Stimulated activated CD8-positive, alpha-beta memory T cell treated with anti-CD3 and anti-CD28 coated beads, Interleukin-15, amount 100 ng/mL, for 48 hours (primary cell): ENCODE results near the gene TMEM270.

Source experiments
- DNase-seq, 2 donors: peaks; one replicate each; pipeline ENCODE4 v3.0.0-alpha.2; 2020; ENCODE audit warnings: low read depth in 2 of 2

TMEM270 gene

GRCh38 chr7:73887762-73888161, 26.8 kb downstream of the TMEM270 start:
- no peak for DNase-seq

GRCh38 chr7:73888959-73889358, 28.0 kb downstream of the TMEM270 start:
- no peak for DNase-seq

- no peak for DNase-seq
These were observed 29.7 kb downstream of the TMEM270 start for GRCh38 chr7:73890555-73891147.

- no peak for DNase-seq
These were observed 30.4 kb downstream of the TMEM270 start for GRCh38 chr7:73891178-73891885.

GRCh38 chr7:73892003-73892999, 31.3 kb downstream of the TMEM270 start:
- no peak for DNase-seq

GRCh38 chr7:73893342-73894101, 32.6 kb downstream of the TMEM270 start:
- DNase-seq: no peak

GRCh38 chr7:73894166-73894565, 33.2 kb downstream of the TMEM270 start:
- DNase-seq: no peak

- DNase-seq: no peak
These were observed 34.0 kb downstream of the TMEM270 start for GRCh38 chr7:73894733-73895551.

- no peak for DNase-seq
These were observed 34.7 kb downstream of the TMEM270 start for GRCh38 chr7:73895626-73896025.

GRCh38 chr7:73896454-73896853, 35.5 kb downstream of the TMEM270 start:
- no peak for DNase-seq

- DNase-seq: no peak
These were observed 38.8 kb downstream of the TMEM270 start for GRCh38 chr7:73899731-73900142.

- no peak for DNase-seq
These were observed 39.3 kb downstream of the TMEM270 start for GRCh38 chr7:73900286-73900685.

GRCh38 chr7:73901231-73901822, 40.4 kb downstream of the TMEM270 start:
- no peak for DNase-seq

- DNase-seq: no peak
These were observed 41.1 kb downstream of the TMEM270 start for GRCh38 chr7:73901823-73902597.

GRCh38 chr7:73903321-73904218, 42.6 kb downstream of the TMEM270 start:
- DNase-seq: no peak

- DNase-seq: no peak
These were observed 43.5 kb downstream of the TMEM270 start for GRCh38 chr7:73904219-73905137.

- DNase-seq: no peak
These were observed 44.4 kb downstream of the TMEM270 start for GRCh38 chr7:73905360-73905759.
